ENCODE data around the gene MRPS15. TPM values are rescaled to one million over a fixed set of nuclear protein-coding genes. Genes with fewer than 3 reads are reported as not detected.

Gene MRPS15
- total and polyA plus RNA-seq, 4 donors, result 30.7 to 248 (median 94.2) TPM

DNA sequence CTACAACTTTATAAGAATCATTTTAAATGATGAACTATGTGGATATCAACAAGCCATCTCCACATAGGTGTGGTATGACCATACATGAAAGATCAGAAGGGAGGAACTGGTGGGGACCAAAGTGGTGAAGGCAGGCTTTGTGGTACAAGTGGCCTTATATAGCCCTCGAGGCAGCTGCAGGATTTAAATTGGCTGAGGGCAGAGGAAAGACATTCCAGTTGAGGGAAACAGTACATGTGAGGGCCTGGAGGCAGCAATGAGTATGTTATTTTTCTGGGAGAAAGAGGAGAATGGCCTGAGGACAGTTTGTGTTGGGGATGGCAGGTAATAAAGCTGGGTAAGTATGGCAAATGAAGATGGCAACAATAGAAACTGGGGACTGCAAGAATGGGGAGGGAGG lies 31.1 kb downstream of the MRPS15 start:
- Histone ChIP-seq H3K27ac (ENCODE audit: low read depth in 1 of 2, low read length in 1 of 2) (peak overlapping the region in 1 of 2 donors; percentile 51), H3K27me3 (ENCODE audit: control insufficient read depth in 3 of 3, insufficient read depth in 3 of 3, low read length in 2 of 3) (no peaks in the 10 kb centered on the region), H3K4me3 (no peak overlapping the region), H3K9ac (ENCODE audit: insufficient read depth in 1 of 2, low read length in 2 of 2) (no peak overlapping the region), H3K9me3 (ENCODE audit: control insufficient read depth in 4 of 4, insufficient read depth in 3 of 4, low read length in 3 of 4) (no peaks in the 10 kb centered on the region), H3K36me3 (ENCODE audit: control insufficient read depth in 4 of 4, insufficient read depth in 4 of 4, low read length in 4 of 4) (peaks cover 3 to 13% (median 8%) of the 10 kb centered on the region in 4 donors), H3K4me1 (ENCODE audit: control insufficient read depth in 5 of 5, insufficient read depth in 5 of 5, low read length in 5 of 5) (peaks cover 0 to 3% (median 0%) of the 10 kb centered on the region in 5 donors)
- TF ChIP-seq, protein P1, sequence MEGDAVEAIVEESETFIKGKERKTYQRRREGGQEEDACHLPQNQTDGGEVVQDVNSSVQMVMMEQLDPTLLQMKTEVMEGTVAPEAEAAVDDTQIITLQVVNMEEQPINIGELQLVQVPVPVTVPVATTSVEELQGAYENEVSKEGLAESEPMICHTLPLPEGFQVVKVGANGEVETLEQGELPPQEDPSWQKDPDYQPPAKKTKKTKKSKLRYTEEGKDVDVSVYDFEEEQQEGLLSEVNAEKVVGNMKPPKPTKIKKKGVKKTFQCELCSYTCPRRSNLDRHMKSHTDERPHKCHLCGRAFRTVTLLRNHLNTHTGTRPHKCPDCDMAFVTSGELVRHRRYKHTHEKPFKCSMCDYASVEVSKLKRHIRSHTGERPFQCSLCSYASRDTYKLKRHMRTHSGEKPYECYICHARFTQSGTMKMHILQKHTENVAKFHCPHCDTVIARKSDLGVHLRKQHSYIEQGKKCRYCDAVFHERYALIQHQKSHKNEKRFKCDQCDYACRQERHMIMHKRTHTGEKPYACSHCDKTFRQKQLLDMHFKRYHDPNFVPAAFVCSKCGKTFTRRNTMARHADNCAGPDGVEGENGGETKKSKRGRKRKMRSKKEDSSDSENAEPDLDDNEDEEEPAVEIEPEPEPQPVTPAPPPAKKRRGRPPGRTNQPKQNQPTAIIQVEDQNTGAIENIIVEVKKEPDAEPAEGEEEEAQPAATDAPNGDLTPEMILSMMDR (IDR thresholded peaks at IDR 0.05; ENCODE audit: control extremely low read depth, extremely low read depth), result no peak
- whole genome bisulfite sequencing, 2 donors, result 47 to 71% methylated on average over 1 of the region's 1 CpG
- no peak for DNase-seq
- ATAC-seq (ENCODE audit: insufficient read depth, low FRiP score), result no peak

DNA sequence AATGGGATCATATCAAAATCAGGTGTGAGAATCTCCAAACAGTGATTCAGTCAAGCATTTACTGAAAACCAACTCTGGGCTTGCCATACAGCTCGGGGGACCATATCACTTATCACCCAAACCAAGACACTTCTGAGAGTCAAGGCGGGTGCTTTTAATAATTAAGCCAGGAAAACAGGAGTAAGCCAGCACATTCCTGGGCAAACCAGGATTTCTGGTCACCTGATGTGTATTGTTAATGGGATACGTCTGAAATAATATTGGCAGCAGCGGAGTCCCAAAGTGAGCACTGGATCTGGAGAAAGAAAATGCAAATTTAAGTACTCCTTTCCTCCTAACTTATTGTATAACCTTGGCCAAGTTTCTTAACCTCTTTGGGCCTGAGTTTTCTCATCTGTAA lies 31.6 kb downstream of the MRPS15 start:
- no peak for ATAC-seq (ENCODE audit: insufficient read depth, low FRiP score)
- peak in 1 of 3 donors; percentile 36 for DNase-seq
- WGBS, 2 donors, result 66 to 84% methylated on average over 4 of the region's 4 CpGs

DNA sequence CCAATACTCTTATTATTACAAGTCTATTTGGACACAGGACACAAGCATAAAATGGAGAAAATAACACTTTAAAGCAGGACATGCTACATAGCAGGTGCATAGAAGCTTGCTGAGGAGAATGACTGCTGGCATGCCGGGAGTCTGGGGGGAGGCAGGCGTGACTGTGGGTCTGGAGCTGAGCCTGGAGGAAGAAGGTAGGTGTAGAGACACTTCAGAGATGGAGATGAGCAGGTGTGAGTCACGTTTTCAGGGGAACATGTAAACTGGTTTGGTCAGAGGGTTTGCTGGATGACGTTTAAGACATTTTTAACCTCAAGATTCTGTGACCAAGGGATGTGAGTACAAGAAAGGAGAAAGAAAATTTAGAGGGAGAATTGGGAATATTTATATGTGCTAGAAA lies 38.4 kb downstream of the MRPS15 start:
- H3K36me3 ChIP-seq (ENCODE audit: control insufficient read depth in 4 of 4, insufficient read depth in 4 of 4, low read length in 4 of 4), result peaks cover 0 to 17% (median 2%) of the 10 kb centered on the region in 4 donors
- no peaks in the 10 kb centered on the region for H3K4me1 ChIP-seq (ENCODE audit: control insufficient read depth in 5 of 5, insufficient read depth in 5 of 5, low read length in 5 of 5)
- no peak overlapping the region for H3K4me3 ChIP-seq
- H3K27me3 ChIP-seq (ENCODE audit: control insufficient read depth in 3 of 3, insufficient read depth in 3 of 3, low read length in 2 of 3), result no peaks in the 10 kb centered on the region
- TF ChIP-seq, protein P1 (IDR thresholded peaks at IDR 0.05; ENCODE audit: control extremely low read depth, extremely low read depth), result no peak
- DNase-seq (no peak), ATAC-seq (ENCODE audit: insufficient read depth, low FRiP score) (no peak)
- H3K9ac ChIP-seq (ENCODE audit: insufficient read depth in 1 of 2, low read length in 2 of 2), result no peak overlapping the region
- H3K27ac ChIP-seq (ENCODE audit: low read depth in 1 of 2, low read length in 1 of 2), result no peak overlapping the region
- 76 to 84% methylated on average over 4 of the region's 4 CpGs for WGBS, 2 donors
- H3K9me3 ChIP-seq (ENCODE audit: control insufficient read depth in 4 of 4, insufficient read depth in 3 of 4, low read length in 3 of 4), result no peaks in the 10 kb centered on the region

More for the DNA sequence above, 31.6 kb downstream of the MRPS15 start:
- Histone ChIP-seq H3K27ac (ENCODE audit: low read depth in 1 of 2, low read length in 1 of 2) (no peak overlapping the region), H3K4me3 (no peak overlapping the region), H3K9ac (ENCODE audit: insufficient read depth in 1 of 2, low read length in 2 of 2) (no peak overlapping the region), H3K4me1 (ENCODE audit: control insufficient read depth in 5 of 5, insufficient read depth in 5 of 5, low read length in 5 of 5) (peaks cover 0 to 3% (median 0%) of the 10 kb centered on the region in 5 donors), H3K9me3 (ENCODE audit: control insufficient read depth in 4 of 4, insufficient read depth in 3 of 4, low read length in 3 of 4) (no peaks in the 10 kb centered on the region), H3K27me3 (ENCODE audit: control insufficient read depth in 3 of 3, insufficient read depth in 3 of 3, low read length in 2 of 3) (no peaks in the 10 kb centered on the region), H3K36me3 (ENCODE audit: control insufficient read depth in 4 of 4, insufficient read depth in 4 of 4, low read length in 4 of 4) (peaks cover 3 to 11% (median 8%) of the 10 kb centered on the region in 4 donors)
- TF ChIP-seq, protein P1 (IDR thresholded peaks at IDR 0.05; ENCODE audit: control extremely low read depth, extremely low read depth), result no peak

DNA sequence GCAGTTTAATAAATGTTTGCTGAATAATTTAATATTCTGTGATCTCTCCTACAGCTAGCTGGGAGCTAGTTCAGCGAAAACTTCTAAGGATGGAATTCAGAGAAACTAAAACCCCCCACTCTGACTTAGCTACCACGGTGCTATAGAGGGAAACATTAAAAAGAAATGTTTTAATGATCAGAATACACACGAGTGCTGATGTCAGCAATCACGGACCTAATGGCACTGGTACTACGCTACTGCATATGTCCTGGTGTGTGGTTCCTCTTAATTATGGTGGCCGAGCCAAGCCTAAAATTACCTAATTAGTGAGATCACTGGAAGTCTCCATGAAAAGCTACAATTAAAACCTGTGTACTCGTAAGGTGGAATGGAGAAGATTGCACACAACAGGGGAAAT lies 42.5 kb downstream of the MRPS15 start:
- no peaks in the 10 kb centered on the region for H3K27me3 ChIP-seq (ENCODE audit: control insufficient read depth in 3 of 3, insufficient read depth in 3 of 3, low read length in 2 of 3)
- peaks cover 0 to 14% (median 5%) of the 10 kb centered on the region in 4 donors for H3K36me3 ChIP-seq (ENCODE audit: control insufficient read depth in 4 of 4, insufficient read depth in 4 of 4, low read length in 4 of 4)
- TF ChIP-seq, protein P1 (IDR thresholded peaks at IDR 0.05; ENCODE audit: control extremely low read depth, extremely low read depth), result no peak
- DNase-seq, result no peak
- H3K27ac ChIP-seq (ENCODE audit: low read depth in 1 of 2, low read length in 1 of 2), result no peak overlapping the region
- peaks cover 0 to 5% (median 0%) of the 10 kb centered on the region in 5 donors for H3K4me1 ChIP-seq (ENCODE audit: control insufficient read depth in 5 of 5, insufficient read depth in 5 of 5, low read length in 5 of 5)
- 79 to 92% methylated on average over 7 of the region's 7 CpGs for WGBS, 2 donors
- ATAC-seq (ENCODE audit: insufficient read depth, low FRiP score), result no peak
- no peaks in the 10 kb centered on the region for H3K9me3 ChIP-seq (ENCODE audit: control insufficient read depth in 4 of 4, insufficient read depth in 3 of 4, low read length in 3 of 4)
- H3K4me3 ChIP-seq, result no peak overlapping the region
- H3K9ac ChIP-seq (ENCODE audit: insufficient read depth in 1 of 2, low read length in 2 of 2), result no peak overlapping the region

Measured in lung (tissue), 12 donors.